IMR-90 (cell line): ENCODE results near the gene GNAT3. TPM values are rescaled to one million over a fixed set of nuclear protein-coding genes. Genes with fewer than 3 reads are reported as not detected.

Experiments
- ATAC-seq: fragments of 200-7000 bp; cut with Tn5 transposase; 2 replicates; pipeline ENCODE4 v1.9.1; 2020; ENCODE audit warnings: low read depth, mild to moderate bottlenecking, moderate library complexity
- Bru-seq: library from RNA; stranded (reverse); fragments of 400-500 nt; gene quantifications from one replicate; lab custom pipeline; 2021; lab: Mats Ljungman, UMichigan
- BruChase-seq, 2 experiments: library from RNA; stranded (reverse); fragments of 400-500 nt; gene quantifications; one replicate each; lab custom pipeline; 2021; lab: Mats Ljungman, UMichigan
- BruUV-seq: library from RNA; stranded (reverse); fragments of 400-500 nt; replicated peaks from 2 replicates; lab custom pipeline; 2021; lab: Mats Ljungman, UMichigan
- CTCF ChIA-PET: fragments of 300-600 bp; formaldehyde crosslinking; extraction: SDS; loops from one replicate; lab custom pipeline; 2021; ENCODE audit warnings: antibody characterized with exemption; lab: Yijun Ruan, JAX
- POLR2A ChIA-PET: fragments of 300-600 bp; sonication (Branson Sonifier 250); formaldehyde crosslinking; loops from one replicate; lab custom pipeline; 2022; ENCODE audit warnings: antibody characterized with exemption; ENCODE audit not compliant: unreplicated experiment; lab: Charles Lee
- DNase-seq: peaks from one replicate; pipeline ENCODE4 v3.0.0; 2013
- H2AFZ ChIP-seq: replicated peaks from 2 replicates; pipeline ENCODE3; 2013; ENCODE audit warnings: low read length, mild to moderate bottlenecking; ENCODE audit not compliant: poor library complexity
- H2AK5ac ChIP-seq: 2 replicates; pipeline ENCODE4 v1.6.1; 2013; ENCODE audit warnings: low read depth, low read length, inconsistent platforms
- H2AK9ac ChIP-seq: replicated peaks from 2 replicates; pipeline ENCODE3; 2013; ENCODE audit warnings: mild to moderate bottlenecking, low read depth, low read length, moderate library complexity; ENCODE audit not compliant: poor library complexity
- H2BK120ac ChIP-seq: 2 replicates; pipeline ENCODE4 v1.6.1; 2013; ENCODE audit warnings: low read depth, low read length, inconsistent platforms
- H2BK15ac ChIP-seq: 3 replicates; pipeline ENCODE4 v1.6.1; 2013; ENCODE audit warnings: low read depth, low read length, inconsistent platforms
- H2BK20ac ChIP-seq: 2 replicates; pipeline ENCODE4 v1.6.1; 2013; ENCODE audit warnings: low read depth, mild to moderate bottlenecking, inconsistent platforms, low read length, moderate library complexity
- H2BK5ac ChIP-seq: 2 replicates; pipeline ENCODE4 v1.6.1; 2013; ENCODE audit warnings: mild to moderate bottlenecking, low read depth, low read length, inconsistent platforms; ENCODE audit not compliant: poor library complexity, severe bottlenecking
- H3K14ac ChIP-seq: replicated peaks from 2 replicates; pipeline ENCODE4 v1.6.1; 2013; ENCODE audit warnings: low read depth, low read length, inconsistent platforms
- H3K18ac ChIP-seq: 2 replicates; pipeline ENCODE4 v1.6.1; 2013; ENCODE audit warnings: low read depth, low read length, control low read depth
- H3K23ac ChIP-seq: 2 replicates; pipeline ENCODE4 v1.6.1; 2013; ENCODE audit warnings: low read depth, low read length, inconsistent platforms
- H3K27ac ChIP-seq: 2 replicates; pipeline ENCODE4 v1.5.1; 2013; ENCODE audit warnings: mild to moderate bottlenecking, control low read depth, low read length; ENCODE audit not compliant: insufficient read depth
- H3K27me3 ChIP-seq: 2 replicates; pipeline ENCODE4 v1.6.1; 2013; ENCODE audit warnings: low read length; ENCODE audit not compliant: control insufficient read depth, insufficient read depth
- H3K36me3 ChIP-seq: 2 replicates; pipeline ENCODE4 v1.6.1; 2013; ENCODE audit warnings: low read length, mixed read lengths; ENCODE audit not compliant: control insufficient read depth, insufficient read depth
- H3K4ac ChIP-seq: 2 replicates; pipeline ENCODE4 v1.6.1; 2013; ENCODE audit warnings: low read depth, low read length, inconsistent platforms
- H3K4me1 ChIP-seq: 2 replicates; pipeline ENCODE4 v1.6.1; 2013; ENCODE audit warnings: low read length, mixed read lengths; ENCODE audit not compliant: control insufficient read depth, insufficient read depth
- H3K4me2 ChIP-seq: 2 replicates; pipeline ENCODE4 v1.6.1; 2013; ENCODE audit warnings: low read depth, mild to moderate bottlenecking, control low read depth, low read length, moderate library complexity
- H3K4me3 ChIP-seq: 2 replicates; pipeline ENCODE4 v1.5.1; 2013; ENCODE audit warnings: low read depth, mild to moderate bottlenecking, control low read depth, low read length, moderate library complexity; ENCODE audit not compliant: insufficient read depth
- H3K56ac ChIP-seq: 2 replicates; pipeline ENCODE4 v1.6.1; 2013; ENCODE audit warnings: low read length, inconsistent platforms; ENCODE audit not compliant: insufficient read depth; ENCODE audit errors: extremely low read depth
- H3K79me1 ChIP-seq, 2 experiments: 2 replicates each; pipeline ENCODE4 v1.6.1; 2013; ENCODE audit warnings: low read length in 2 of 2, inconsistent platforms in 1 of 2, low read depth in 1 of 2
- H3K9ac ChIP-seq: 2 replicates; pipeline ENCODE4 v1.6.1; 2013; ENCODE audit warnings: low read depth, low read length, control low read depth
- H3K9me1 ChIP-seq: 2 replicates; pipeline ENCODE4 v1.6.1; 2013; ENCODE audit warnings: low read length, inconsistent platforms; ENCODE audit not compliant: insufficient read depth
- H3K9me3 ChIP-seq: 2 replicates; pipeline ENCODE4 v1.6.1; 2013; ENCODE audit warnings: low read length; ENCODE audit not compliant: control insufficient read depth, insufficient read depth
- H4K20me1 ChIP-seq: 2 replicates; pipeline ENCODE4 v1.6.1; 2013; ENCODE audit warnings: low read length, inconsistent platforms; ENCODE audit not compliant: insufficient read depth
- H4K5ac ChIP-seq: 2 replicates; pipeline ENCODE4 v1.6.1; 2013; ENCODE audit warnings: mild to moderate bottlenecking, low read depth, low read length, control low read depth
- H4K8ac ChIP-seq, 2 experiments: 2 replicates each; pipeline ENCODE4 v1.6.1; 2013; ENCODE audit warnings: low read depth in 2 of 2, low read length in 2 of 2, control low read depth in 1 of 2, inconsistent platforms in 1 of 2
- H4K91ac ChIP-seq: 2 replicates; pipeline ENCODE4 v1.6.1; 2013; ENCODE audit warnings: low read depth, low read length, inconsistent platforms; ENCODE audit not compliant: insufficient read depth
- CEBPB ChIP-seq: IDR thresholded peaks from 2 replicates; pipeline ENCODE4 v1.6.1; 2012; ENCODE audit warnings: low read depth, low read length, improper control_type of control experiment
- MAFK ChIP-seq: IDR thresholded peaks from 2 replicates; pipeline ENCODE4 v1.6.1; 2012; ENCODE audit warnings: low read depth, low read length, improper control_type of control experiment
- MAZ ChIP-seq: IDR thresholded peaks from 2 replicates; pipeline ENCODE4 v1.6.1; 2012; ENCODE audit warnings: low read depth, mild to moderate bottlenecking, low read length, improper control_type of control experiment, moderate library complexity, borderline replicate concordance
- MXI1 ChIP-seq: IDR thresholded peaks from 2 replicates; pipeline ENCODE4 v1.6.1; 2012; ENCODE audit warnings: low read depth, mild to moderate bottlenecking, low read length, moderate library complexity, borderline replicate concordance
- WGBS, 2 experiments: methylation state at CpG; one replicate each; pipeline versions ENCODE4 v1.1.5 to v1.1.7; 2013; ENCODE audit warnings: missing lambda C conversion rate in 2 of 2; ENCODE audit not compliant: insufficient read length in 1 of 2; ENCODE audit errors: extremely low coverage in 2 of 2; 5-methylcytosine and 5-hydroxymethylcytosine counted together
- dilution Hi-C: fragments of 300-500 bp; cut with HindIII; formaldehyde crosslinking; loops from one replicate; pipeline ENCODE4 v1.14.3; 2018; ENCODE audit warnings: low sequenced_read_pairs; ENCODE audit not compliant: unreplicated experiment
- in situ Hi-C: fragments of 300-500 bp; cut with MboI; formaldehyde crosslinking; loops from 3 replicates; pipeline ENCODE4 v1.14.3; 2019; ENCODE audit warnings: low sequenced_read_pairs, inconsistent platforms, mixed read lengths
- intact Hi-C: fragments of 100-400 bp; cut with micrococcal nuclease; formaldehyde crosslinking; loops from 2 replicates; pipeline ENCODE4 v1.10.0; 2022
- long read RNA-seq: library from polyadenylated mRNA; unstranded; transcript quantifications from one replicate; pipeline ENCODE4 v2.0.0, GENCODE V29; 2021; ENCODE audit not compliant: unreplicated experiment
- polyA plus RNA-seq, 3 experiments: library from polyadenylated mRNA; depleted of rRNA; stranded (reverse); fragments of >200 nt; gene quantifications; 2 replicates each; pipeline ENCODE4 v1.2.3, GENCODE V29; 2012; ENCODE audit warnings: low replicate concordance in 1 of 3
- total RNA-seq: library from RNA; depleted of rRNA; stranded (reverse); fragments of >200 nt; gene quantifications from 2 replicates; pipeline ENCODE4 v1.2.3, GENCODE V29; 2012; rRNA removed
- TF ChIP-seq, protein P1 (sequence below): fragments of 150-350 bp; IDR thresholded peaks from 2 replicates; pipeline ENCODE4 v1.6.1; 2016; ENCODE audit warnings: low read depth, mild to moderate bottlenecking, low read length, moderate library complexity, borderline replicate concordance

The GNAT3 gene
- total RNA-seq (not detected in 2 replicates), polyA plus RNA-seq (2012; rRNA removed) (not detected in 2 replicates), Bru-seq, nascent RNA (percentile 4 among the genes with signal in this experiment), BruChase-seq, experiment 1, labeled RNA remaining after a 6-hour chase (not detected), BruChase-seq, experiment 2, labeled RNA remaining after a 2-hour chase (not detected)
- polyA plus RNA-seq (2012; cell fraction: cytosol; rRNA removed): not detected in 2 replicates
- polyA plus RNA-seq (2012; cell fraction: nucleus; rRNA removed; ENCODE audit: low replicate concordance): not detected in 2 replicates
- long read RNA-seq: 0 reads

DNA sequence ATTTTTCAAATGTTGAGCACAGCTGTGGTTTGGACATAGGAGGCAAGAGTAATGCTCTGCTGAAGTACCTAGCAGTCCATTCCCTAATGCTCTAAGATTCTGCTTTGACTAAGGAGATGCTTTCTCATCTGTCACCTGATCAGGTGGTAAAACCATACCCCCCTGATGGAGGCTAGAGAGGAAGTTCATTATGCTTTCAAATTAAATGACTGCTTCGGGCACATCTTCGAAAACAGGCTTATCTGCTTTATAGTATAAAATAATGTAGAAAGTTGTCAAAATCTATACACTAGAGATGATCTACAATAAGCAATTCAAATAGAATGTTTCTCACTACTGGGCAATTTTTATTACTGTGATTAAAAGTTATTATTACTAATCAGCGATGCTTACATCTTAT is at the start of gene GNAT3:
GNAT3 (minus strand) TSS at position 101 of the 400 bp plus-strand sequence. CDS start 138 bp downstream, outside the sequence.
- Histone ChIP-seq H3K9ac (no peak within 1 kb of the TSS), H3K9me1 (no peaks in the 10 kb centered on the region), H2BK15ac (no peak within 1 kb of the TSS), H2AK9ac (no peak within 1 kb of the TSS), H3K4me2 (no peak within 1 kb of the TSS), H2BK5ac (no peak within 1 kb of the TSS), H4K20me1 (no peaks in the 10 kb centered on the region), H3K18ac (no peak within 1 kb of the TSS), H3K9me3 (no peaks in the 10 kb centered on the region), H3K27me3 (no peaks in the 10 kb centered on the region), H3K36me3 (no peaks in the 10 kb centered on the region), H2AK5ac (no peak within 1 kb of the TSS), H4K8ac (no peak within 1 kb of the TSS), H2BK120ac (no peak within 1 kb of the TSS), H2AFZ (no peak within 1 kb of the TSS), H3K56ac (0 out of 2 replicates have a peak within 1 kb of the TSS, but pooled peaks have one; percentile 11), H3K79me1 (no peaks in the 10 kb centered on the region), H3K27ac (no peak within 1 kb of the TSS), H3K4me1 (no peaks in the 10 kb centered on the region; the same call in 1 of the 2 replicates), H3K4ac (no peak within 1 kb of the TSS), H3K23ac (no peak within 1 kb of the TSS), H4K5ac (no peak within 1 kb of the TSS), H3K14ac (no peak within 1 kb of the TSS), H2BK20ac (no peak within 1 kb of the TSS), H4K91ac (no peak within 1 kb of the TSS), H3K4me3 (no peak within 1 kb of the TSS)
- in situ Hi-C loops: no loop called here
- no peak for TF ChIP-seq MXI1
- no peak for TF ChIP-seq CEBPB
- TF ChIP-seq MAZ: no peak
- TF ChIP-seq MAFK: no peak
- TF ChIP-seq, protein P1, sequence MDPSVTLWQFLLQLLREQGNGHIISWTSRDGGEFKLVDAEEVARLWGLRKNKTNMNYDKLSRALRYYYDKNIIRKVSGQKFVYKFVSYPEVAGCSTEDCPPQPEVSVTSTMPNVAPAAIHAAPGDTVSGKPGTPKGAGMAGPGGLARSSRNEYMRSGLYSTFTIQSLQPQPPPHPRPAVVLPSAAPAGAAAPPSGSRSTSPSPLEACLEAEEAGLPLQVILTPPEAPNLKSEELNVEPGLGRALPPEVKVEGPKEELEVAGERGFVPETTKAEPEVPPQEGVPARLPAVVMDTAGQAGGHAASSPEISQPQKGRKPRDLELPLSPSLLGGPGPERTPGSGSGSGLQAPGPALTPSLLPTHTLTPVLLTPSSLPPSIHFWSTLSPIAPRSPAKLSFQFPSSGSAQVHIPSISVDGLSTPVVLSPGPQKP: no peak
- no TSS peak for BruUV-seq
- DNase-seq (no peak), ATAC-seq (no peak)
- dilution Hi-C loops: no loop called here
- intact Hi-C loops: no loop called here
- WGBS, 2 experiments: no CpG with 5 or more reads among the region's 3 CpGs
- ChIA-PET CTCF (no interaction called here), POLR2A (no interaction called here)
